NCI-H2171 (cell line): ENCODE results near the gene TMCC3.

Experiments used
- DNase-seq: peaks from one replicate; lab custom pipeline; 2025; lab: John Stamatoyannopoulos, UW

The TMCC3 gene

DNA sequence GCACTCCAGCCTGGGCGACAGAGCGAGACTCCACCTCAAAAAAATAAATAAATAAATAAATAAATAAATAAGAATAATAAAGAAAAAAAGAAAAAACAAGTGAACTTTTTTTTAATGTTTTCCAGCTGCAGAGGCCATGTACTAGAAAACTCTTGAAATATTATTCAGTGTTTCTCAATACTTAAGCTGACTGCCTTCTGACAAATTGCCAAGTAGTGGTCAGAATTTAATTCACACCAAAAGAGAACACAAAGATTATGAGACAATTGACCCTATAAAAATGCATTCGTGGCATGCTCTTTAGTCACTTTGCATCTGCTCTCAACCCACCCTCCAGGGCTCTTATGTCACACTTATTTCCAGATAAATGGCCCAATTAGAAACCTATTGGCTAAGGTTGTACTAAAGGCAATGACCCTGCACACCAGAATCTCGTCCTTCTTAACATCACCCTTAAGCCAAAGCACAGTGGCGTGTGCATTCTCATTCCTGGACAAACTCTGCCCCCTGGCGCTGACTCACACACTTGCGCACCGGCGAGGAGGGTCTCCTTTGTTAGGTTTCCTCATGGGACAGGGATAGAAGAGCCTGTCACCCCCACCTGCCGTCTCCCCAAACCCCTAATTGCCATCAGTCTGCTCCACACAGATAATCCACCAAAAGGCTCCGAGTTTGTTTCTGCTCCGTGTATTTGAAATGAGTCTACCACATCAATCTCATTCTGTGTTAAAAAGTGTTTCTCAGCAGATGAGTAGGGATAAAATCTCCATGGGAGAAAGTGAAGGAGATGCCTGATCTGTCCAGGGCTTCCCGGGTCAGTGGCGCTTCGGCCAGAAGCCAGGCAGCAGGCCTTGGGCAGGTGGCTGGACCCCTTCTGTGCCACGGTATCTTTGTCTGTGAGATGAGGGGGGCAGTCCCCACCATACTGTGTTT, 117.6 kb downstream of the TMCC3 start:
- no peak for DNase-seq

- DNase-seq = no peak
Measured at GRCh38 chr12:94531196-94531720, 119.1 kb downstream of the TMCC3 start.

- no peak for DNase-seq
Measured at GRCh38 chr12:94525951-94526350, 124.4 kb downstream of the TMCC3 start.
